ENCODE results near the gene RBM44. TPM values are rescaled to one million over a fixed set of nuclear protein-coding genes. Genes with fewer than 3 reads are reported as not detected.
A peak's percentile ranks its signal among the peaks of the same experiment; 100 is the strongest.

RBM44 gene
- total and polyA plus RNA-seq, 7 experiments from 2014 or later = 0.06 to 3.1 (median 0.84) TPM; not detected in 1

GRCh38 chr2:237791977-237792727, 6.4 kb upstream of the RBM44 start:
- Histone ChIP-seq H3K27ac (ENCODE audit: low read depth, low read length) (no peak overlapping the region), H3K27me3 (ENCODE audit: control insufficient read depth in 2 of 2, insufficient read depth in 2 of 2, low read length in 2 of 2) (no peaks in the 10 kb centered on the region), H3K4me1 (ENCODE audit: control insufficient read depth in 2 of 2, insufficient read depth in 2 of 2, low read length in 2 of 2) (no peaks in the 10 kb centered on the region), H3K4me3 (ENCODE audit: low read length) (no peak overlapping the region), H3K36me3 (ENCODE audit: control insufficient read depth in 2 of 3, insufficient read depth in 3 of 3, low read length in 3 of 3) (peaks cover 0 to 2% (median 0%) of the 10 kb centered on the region in 3 experiments), H3K9me3 (ENCODE audit: control insufficient read depth in 2 of 3, low read length in 3 of 3) (peaks cover 0 to under 1% (median 0%) of the 10 kb centered on the region in 3 experiments)
- Mint-ChIP-seq H3K4me3 (no peak overlapping the region), H3K36me3 (peaks cover 0 to 20% (median 14%) of the 10 kb centered on the region in 5 donors), H3K27ac (peak overlapping the region in 1 of 9 donors; percentile 74), H3K9me3 (peaks cover 0 to 5% (median 0%) of the 10 kb centered on the region in 11 donors), H3K4me1 (peaks cover 0 to 18% (median 4%) of the 10 kb centered on the region in 7 donors), H3K27me3 (no peaks in the 10 kb centered on the region)
- POLR2A ChIA-PET = no interaction called here
- intact Hi-C loops (cut with micrococcal nuclease) = no loop called here
- CTCF ChIA-PET = no interaction called here
- ATAC-seq = no peak
- no peak for DNase-seq

GRCh38 chr2:237797253-237797652, 1.3 kb upstream of the RBM44 start:
- Mint-ChIP-seq H3K4me1 (no peaks in the 10 kb centered on the region), H3K4me3 (no peak overlapping the region), H3K27ac (no peak overlapping the region), H3K27me3 (no peaks in the 10 kb centered on the region), H3K9me3 (peaks cover 0 to 9% (median 3%) of the 10 kb centered on the region in 11 donors), H3K36me3 (peaks cover 0 to 14% (median 7%) of the 10 kb centered on the region in 5 donors)
- ChIA-PET CTCF (interaction anchor here (0.6 kb wide), 1 partner anchor 210 kb away, joined by 3 read pairs; no protein-coding TSS in a partner anchor), POLR2A (no interaction called here)
- Histone ChIP-seq H3K27ac (ENCODE audit: low read depth, low read length) (no peak overlapping the region), H3K4me1 (ENCODE audit: control insufficient read depth in 2 of 2, insufficient read depth in 2 of 2, low read length in 2 of 2) (no peaks in the 10 kb centered on the region), H3K4me3 (ENCODE audit: low read length) (no peak overlapping the region), H3K36me3 (ENCODE audit: control insufficient read depth in 2 of 3, insufficient read depth in 3 of 3, low read length in 3 of 3) (no peaks in the 10 kb centered on the region), H3K27me3 (ENCODE audit: control insufficient read depth in 2 of 2, insufficient read depth in 2 of 2, low read length in 2 of 2) (no peaks in the 10 kb centered on the region), H3K9me3 (ENCODE audit: control insufficient read depth in 2 of 3, low read length in 3 of 3) (no peaks in the 10 kb centered on the region)
- ATAC-seq (no peak), DNase-seq (no peak)
- intact Hi-C loops (cut with micrococcal nuclease) = no loop called here

- Histone ChIP-seq H3K27ac (ENCODE audit: low read depth, low read length) (no peak overlapping the region), H3K9me3 (ENCODE audit: control insufficient read depth in 2 of 3, low read length in 3 of 3) (no peaks in the 10 kb centered on the region), H3K4me1 (ENCODE audit: control insufficient read depth in 2 of 2, insufficient read depth in 2 of 2, low read length in 2 of 2) (no peaks in the 10 kb centered on the region), H3K27me3 (ENCODE audit: control insufficient read depth in 2 of 2, insufficient read depth in 2 of 2, low read length in 2 of 2) (no peaks in the 10 kb centered on the region), H3K4me3 (ENCODE audit: low read length) (no peak overlapping the region), H3K36me3 (ENCODE audit: control insufficient read depth in 2 of 3, insufficient read depth in 3 of 3, low read length in 3 of 3) (no peaks in the 10 kb centered on the region)
- intact Hi-C loops (cut with micrococcal nuclease) = no loop called here
- H3K27ac Mint-ChIP-seq = no peak overlapping the region
- H3K27me3 Mint-ChIP-seq = no peaks in the 10 kb centered on the region
- H3K4me3 Mint-ChIP-seq = no peak overlapping the region
- DNase-seq (no peak), ATAC-seq (no peak)
- ChIA-PET CTCF (no interaction called here), POLR2A (no interaction called here)
- no peaks in the 10 kb centered on the region for H3K4me1 Mint-ChIP-seq
- peaks cover 0 to 14% (median 7%) of the 10 kb centered on the region in 5 donors for H3K36me3 Mint-ChIP-seq
- H3K9me3 Mint-ChIP-seq = peaks cover 0 to 9% (median 3%) of the 10 kb centered on the region in 11 donors
Observed at GRCh38 chr2:237799060-237799428, 465 bp downstream of the RBM44 start.

- intact Hi-C loops (cut with micrococcal nuclease) = no loop called here
- ChIA-PET CTCF (no interaction called here), POLR2A (no interaction called here)
- Mint-ChIP-seq H3K4me3 (no peak overlapping the region), H3K4me1 (no peaks in the 10 kb centered on the region), H3K9me3 (peaks cover 0 to 9% (median 3%) of the 10 kb centered on the region in 11 donors), H3K27me3 (peaks cover 0 to 3% (median 0%) of the 10 kb centered on the region in 5 donors), H3K27ac (no peak overlapping the region), H3K36me3 (peaks cover 0 to 21% (median 7%) of the 10 kb centered on the region in 5 donors)
- no peaks in the 10 kb centered on the region for H3K9me3 ChIP-seq (ENCODE audit: control insufficient read depth in 2 of 3, low read length in 3 of 3)
- no peak overlapping the region for H3K4me3 ChIP-seq (ENCODE audit: low read length)
- H3K27me3 ChIP-seq (ENCODE audit: control insufficient read depth in 2 of 2, insufficient read depth in 2 of 2, low read length in 2 of 2) = no peaks in the 10 kb centered on the region
- DNase-seq (no peak), ATAC-seq (no peak)
- no peak overlapping the region for H3K27ac ChIP-seq (ENCODE audit: low read depth, low read length)
- no peaks in the 10 kb centered on the region for H3K36me3 ChIP-seq (ENCODE audit: control insufficient read depth in 2 of 3, insufficient read depth in 3 of 3, low read length in 3 of 3)
- no peaks in the 10 kb centered on the region for H3K4me1 ChIP-seq (ENCODE audit: control insufficient read depth in 2 of 2, insufficient read depth in 2 of 2, low read length in 2 of 2)
Observed at GRCh38 chr2:237801466-237801865, 2.9 kb downstream of the RBM44 start.

- ATAC-seq (no peak), DNase-seq (no peak)
- Mint-ChIP-seq H3K9me3 (peaks cover 0 to 3% (median 0%) of the 10 kb centered on the region in 11 donors), H3K4me1 (no peaks in the 10 kb centered on the region), H3K36me3 (peaks cover 0 to 13% (median 0%) of the 10 kb centered on the region in 5 donors), H3K27me3 (peaks cover 0 to 26% (median 0%) of the 10 kb centered on the region in 5 donors), H3K4me3 (no peak overlapping the region), H3K27ac (no peak overlapping the region)
- Histone ChIP-seq H3K4me3 (ENCODE audit: low read length) (no peak overlapping the region), H3K27ac (ENCODE audit: low read depth, low read length) (no peak overlapping the region), H3K4me1 (ENCODE audit: control insufficient read depth in 2 of 2, insufficient read depth in 2 of 2, low read length in 2 of 2) (no peaks in the 10 kb centered on the region), H3K36me3 (ENCODE audit: control insufficient read depth in 2 of 3, insufficient read depth in 3 of 3, low read length in 3 of 3) (no peaks in the 10 kb centered on the region), H3K27me3 (ENCODE audit: control insufficient read depth in 2 of 2, insufficient read depth in 2 of 2, low read length in 2 of 2) (no peaks in the 10 kb centered on the region), H3K9me3 (ENCODE audit: control insufficient read depth in 2 of 3, low read length in 3 of 3) (no peaks in the 10 kb centered on the region)
- ChIA-PET CTCF (no interaction called here), POLR2A (no interaction called here)
- intact Hi-C loops (cut with micrococcal nuclease) = no loop called here
Observed at GRCh38 chr2:237806334-237806733, 7.8 kb downstream of the RBM44 start.

GRCh38 chr2:237815637-237816036, 17.1 kb downstream of the RBM44 start:
- intact Hi-C loops (cut with micrococcal nuclease) = no loop called here
- Mint-ChIP-seq H3K4me3 (no peak overlapping the region), H3K9me3 (peaks cover 0 to 1% (median 0%) of the 10 kb centered on the region in 11 donors)

GRCh38 chr2:237816531-237816930, 18.0 kb downstream of the RBM44 start:
- DNase-seq (no peak), ATAC-seq (no peak)
- no peaks in the 10 kb centered on the region for H3K9me3 ChIP-seq (ENCODE audit: control insufficient read depth in 2 of 3, low read length in 3 of 3)
- Mint-ChIP-seq H3K36me3 (peaks cover 0 to 8% (median 0%) of the 10 kb centered on the region in 5 donors), H3K9me3 (peaks cover 0 to 1% (median 0%) of the 10 kb centered on the region in 11 donors), H3K4me3 (no peak overlapping the region), H3K4me1 (peaks cover 0 to 13% (median 9%) of the 10 kb centered on the region in 7 donors), H3K27ac (no peak overlapping the region), H3K27me3 (peaks cover 0 to 12% (median 0%) of the 10 kb centered on the region in 5 donors)
- H3K4me1 ChIP-seq (ENCODE audit: control insufficient read depth in 2 of 2, insufficient read depth in 2 of 2, low read length in 2 of 2) = no peaks in the 10 kb centered on the region
- no peaks in the 10 kb centered on the region for H3K27me3 ChIP-seq (ENCODE audit: control insufficient read depth in 2 of 2, insufficient read depth in 2 of 2, low read length in 2 of 2)
- no peak overlapping the region for H3K27ac ChIP-seq (ENCODE audit: low read depth, low read length)
- POLR2A ChIA-PET = no interaction called here
- CTCF ChIA-PET = no interaction called here
- intact Hi-C loops (cut with micrococcal nuclease) = no loop called here
- H3K36me3 ChIP-seq (ENCODE audit: control insufficient read depth in 2 of 3, insufficient read depth in 3 of 3, low read length in 3 of 3) = no peaks in the 10 kb centered on the region
- no peak overlapping the region for H3K4me3 ChIP-seq (ENCODE audit: low read length)

More at GRCh38 chr2:237815637-237816036, 17.1 kb downstream of the RBM44 start:
- peaks cover 0 to 13% (median 9%) of the 10 kb centered on the region in 7 donors for H3K4me1 Mint-ChIP-seq
- ChIA-PET POLR2A (no interaction called here), CTCF (no interaction called here)
- Histone ChIP-seq H3K4me3 (ENCODE audit: low read length) (no peak overlapping the region), H3K27me3 (ENCODE audit: control insufficient read depth in 2 of 2, insufficient read depth in 2 of 2, low read length in 2 of 2) (no peaks in the 10 kb centered on the region), H3K9me3 (ENCODE audit: control insufficient read depth in 2 of 3, low read length in 3 of 3) (no peaks in the 10 kb centered on the region), H3K4me1 (ENCODE audit: control insufficient read depth in 2 of 2, insufficient read depth in 2 of 2, low read length in 2 of 2) (no peaks in the 10 kb centered on the region), H3K27ac (ENCODE audit: low read depth, low read length) (no peak overlapping the region), H3K36me3 (ENCODE audit: control insufficient read depth in 2 of 3, insufficient read depth in 3 of 3, low read length in 3 of 3) (no peaks in the 10 kb centered on the region)
- ATAC-seq = no peak
- peaks cover 0 to 15% (median 0%) of the 10 kb centered on the region in 5 donors for H3K27me3 Mint-ChIP-seq
- peak in 3 of 9 donors; percentile 4 to 7 (median 4) for DNase-seq
- H3K27ac Mint-ChIP-seq = no peak overlapping the region
- H3K36me3 Mint-ChIP-seq = peaks cover 0 to 8% (median 0%) of the 10 kb centered on the region in 5 donors

All from naive thymus-derived CD4-positive, alpha-beta T cell (primary cell).